GM10847 (cell line): ENCODE data around the gene FMN1.

Experiments used
- POLR2A ChIP-seq: IDR thresholded peaks from 2 replicates; pipeline ENCODE4 v1.6.1; 2011; ENCODE audit not compliant: insufficient read length; ENCODE audit errors: extremely low read depth

The FMN1 gene

DNA sequence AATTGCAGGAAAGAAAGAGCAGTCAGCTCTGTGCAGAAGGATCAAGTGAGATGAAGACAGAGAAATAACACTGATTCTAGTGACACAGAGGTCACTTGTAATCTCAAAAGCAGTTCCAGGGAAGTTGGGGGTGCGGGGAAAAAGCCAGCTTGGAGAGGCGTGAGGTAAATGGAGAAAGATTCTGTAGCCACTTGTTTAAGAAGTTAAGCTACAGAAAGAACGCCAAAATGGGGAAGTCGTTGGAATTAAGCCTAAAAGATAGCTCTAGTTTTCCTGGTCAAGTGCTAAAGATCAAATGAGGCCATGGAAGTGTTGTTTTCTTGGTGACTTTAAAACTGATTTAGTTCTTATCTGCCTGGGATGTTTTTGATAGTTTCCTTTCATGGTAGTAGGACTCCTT is 324.7 kb downstream of the FMN1 start:
- no peak for TF ChIP-seq POLR2A

- TF ChIP-seq POLR2A: no peak
Observed at GRCh38 chr15:32867313-32867626, 327.2 kb downstream of the FMN1 start.

GRCh38 chr15:32866454-32867312 is 327.8 kb downstream of the FMN1 start:
- no peak for TF ChIP-seq POLR2A

DNA sequence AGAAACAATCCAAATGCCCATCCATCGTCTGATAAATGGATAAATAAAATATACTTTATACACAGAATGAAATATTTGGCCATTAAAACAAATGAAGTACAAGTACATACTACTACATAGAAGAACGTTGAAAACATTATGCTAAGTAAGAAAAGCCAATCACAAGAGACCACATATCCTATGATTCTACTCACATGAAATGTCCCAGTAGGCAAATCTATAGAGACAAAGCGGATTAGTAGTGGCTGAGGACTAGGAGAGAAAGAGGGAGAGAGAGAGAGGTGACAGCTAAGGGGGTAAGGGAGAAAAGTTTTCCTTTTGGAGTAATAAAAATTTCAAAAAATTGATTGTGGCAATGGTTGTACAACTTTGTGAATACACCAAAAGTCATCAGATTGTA is 329.7 kb downstream of the FMN1 start:
- no peak for TF ChIP-seq POLR2A

DNA sequence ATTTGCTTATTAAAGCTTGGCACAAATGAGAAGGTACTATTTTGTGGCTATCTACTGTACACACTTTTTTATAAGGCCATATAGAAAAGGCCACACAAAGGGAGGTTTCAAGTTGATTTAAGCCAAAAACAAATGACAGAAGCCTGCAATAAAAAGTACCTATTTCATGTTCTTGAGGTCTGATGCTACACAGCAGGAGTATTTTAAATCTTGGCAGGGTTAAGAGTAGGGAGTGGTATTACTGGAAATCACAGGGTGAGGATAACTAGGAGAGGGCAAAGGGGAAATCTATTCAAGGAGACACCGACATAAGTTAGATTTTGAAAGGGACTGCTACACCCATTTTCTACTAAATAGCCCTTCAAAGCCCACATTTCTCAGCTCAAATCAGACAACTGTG is 330.5 kb downstream of the FMN1 start:
- no peak for TF ChIP-seq POLR2A

- no peak for TF ChIP-seq POLR2A
Observed at GRCh38 chr15:32861761-32862160, 332.8 kb downstream of the FMN1 start.

DNA sequence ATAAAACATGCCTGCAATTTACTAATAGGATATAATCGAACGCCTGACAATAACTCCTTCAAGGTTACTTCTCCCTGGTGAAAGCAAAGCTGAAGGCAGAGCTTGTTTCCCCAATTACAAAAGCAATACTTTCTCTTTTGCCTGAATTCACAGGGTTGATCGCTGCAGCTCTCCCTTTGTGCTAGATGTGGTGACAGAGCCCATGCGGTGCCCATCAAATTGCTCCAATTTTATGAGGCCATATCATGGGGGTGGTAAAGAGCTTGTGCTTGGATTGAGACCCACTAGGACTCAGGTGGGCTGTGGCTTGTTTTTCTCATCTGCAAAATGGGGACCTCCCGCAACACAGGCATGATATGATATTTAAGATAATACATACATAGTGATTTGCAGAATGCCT is 333.3 kb downstream of the FMN1 start:
- TF ChIP-seq POLR2A: no peak

DNA sequence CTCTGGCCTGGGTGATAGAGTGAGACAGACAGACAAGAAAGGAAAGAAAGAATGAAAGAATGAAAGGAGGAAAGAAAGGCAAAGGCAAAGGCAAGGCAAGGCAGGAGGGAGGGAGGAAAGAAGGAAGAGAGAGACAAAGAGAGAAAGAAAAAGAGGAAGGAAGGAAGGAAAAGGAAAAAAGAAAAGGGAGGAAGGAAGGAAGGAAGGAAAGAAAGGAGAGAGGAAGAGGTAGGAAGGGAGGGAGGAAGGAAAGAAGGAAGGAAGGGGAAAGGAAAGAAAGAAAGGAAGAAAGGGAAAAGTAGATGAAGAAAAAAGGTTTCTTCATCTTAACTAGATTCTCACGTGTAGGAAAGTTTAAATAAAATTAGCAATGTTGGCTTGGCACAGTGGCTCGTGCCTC is 334.5 kb downstream of the FMN1 start:
- TF ChIP-seq POLR2A: no peak

- TF ChIP-seq POLR2A: no peak
Observed at GRCh38 chr15:32859251-32859650, 335.3 kb downstream of the FMN1 start.

- no peak for TF ChIP-seq POLR2A
Observed at GRCh38 chr15:32857732-32858131, 336.8 kb downstream of the FMN1 start.

DNA sequence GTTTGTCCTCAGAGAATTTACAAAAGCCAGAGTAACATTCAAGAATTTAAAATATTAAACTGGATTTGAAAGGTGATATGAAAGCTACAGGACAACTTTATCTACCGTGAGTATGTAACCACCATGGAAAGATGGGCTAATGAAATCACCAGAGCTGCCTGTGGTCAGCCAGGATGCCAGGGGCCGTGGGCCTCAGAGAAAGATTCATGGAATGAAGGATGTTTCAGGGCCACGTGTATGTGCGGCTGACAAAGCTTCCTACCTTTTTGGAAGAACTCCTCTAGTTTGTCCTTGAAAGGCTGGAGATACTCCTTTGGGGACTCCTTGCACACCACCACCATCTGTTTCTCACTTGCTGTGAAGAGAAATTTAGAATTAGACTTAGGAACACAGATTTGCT is 337.8 kb downstream of the FMN1 start:
- no peak for TF ChIP-seq POLR2A

DNA sequence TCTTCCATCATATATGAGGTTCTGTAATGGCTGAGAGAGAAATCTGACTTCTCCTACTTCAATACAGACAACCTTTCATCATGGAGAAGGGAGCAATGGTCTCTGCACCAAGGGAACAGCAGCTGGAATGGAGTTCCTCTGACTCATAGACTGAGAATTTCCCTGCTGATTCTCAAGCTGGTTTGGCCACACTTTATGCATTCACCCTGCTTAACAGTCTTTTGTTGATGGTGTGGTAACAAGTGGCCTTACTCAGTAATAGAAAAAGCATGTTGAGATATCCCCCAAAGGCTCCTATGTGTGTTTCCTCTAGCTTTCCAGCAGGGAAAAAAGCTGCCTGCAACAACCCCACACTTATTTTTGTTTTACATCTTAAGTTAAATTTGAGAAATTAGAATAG is 338.6 kb downstream of the FMN1 start:
- no peak for TF ChIP-seq POLR2A

GRCh38 chr15:32853592-32853991 is 340.9 kb downstream of the FMN1 start:
- no peak for TF ChIP-seq POLR2A

DNA sequence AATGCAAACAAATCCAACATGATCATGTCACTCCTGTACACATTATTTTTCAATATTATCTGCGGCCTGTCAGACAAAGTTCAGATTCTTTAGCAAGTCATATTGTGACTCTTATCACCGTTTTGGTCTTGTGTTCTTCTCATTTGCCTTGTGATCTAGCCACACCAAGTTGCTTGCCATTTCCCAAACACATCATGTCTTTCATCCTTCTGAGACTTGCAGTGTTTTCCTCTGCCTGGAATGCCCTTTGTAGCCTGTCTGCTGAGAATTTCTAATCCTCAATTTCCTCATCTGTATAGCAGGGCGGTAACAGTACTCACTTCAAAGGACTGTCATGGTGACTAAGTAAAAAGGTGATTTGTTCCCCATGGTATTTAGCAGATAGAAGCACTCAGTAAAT is 341.7 kb downstream of the FMN1 start:
- no peak for TF ChIP-seq POLR2A

DNA sequence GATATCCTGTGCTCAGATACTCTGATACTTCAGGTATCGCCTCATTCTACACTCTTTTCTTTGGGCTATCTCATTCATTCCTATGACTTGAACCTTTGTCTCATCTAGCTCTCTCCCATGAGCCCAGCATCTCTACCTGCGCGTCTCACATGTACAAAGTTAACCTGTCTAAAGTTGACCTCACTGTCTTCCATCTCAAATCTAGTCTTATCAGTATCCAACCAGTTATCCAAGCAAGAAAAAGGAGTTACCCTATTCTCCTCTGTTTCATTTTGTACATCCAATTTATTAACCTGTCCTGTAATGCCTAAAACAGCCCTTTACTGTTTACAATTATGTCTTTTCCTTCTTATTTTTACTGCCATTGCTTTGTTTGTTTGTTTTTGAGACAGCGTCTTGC is 342.5 kb downstream of the FMN1 start:
- no peak for TF ChIP-seq POLR2A

DNA sequence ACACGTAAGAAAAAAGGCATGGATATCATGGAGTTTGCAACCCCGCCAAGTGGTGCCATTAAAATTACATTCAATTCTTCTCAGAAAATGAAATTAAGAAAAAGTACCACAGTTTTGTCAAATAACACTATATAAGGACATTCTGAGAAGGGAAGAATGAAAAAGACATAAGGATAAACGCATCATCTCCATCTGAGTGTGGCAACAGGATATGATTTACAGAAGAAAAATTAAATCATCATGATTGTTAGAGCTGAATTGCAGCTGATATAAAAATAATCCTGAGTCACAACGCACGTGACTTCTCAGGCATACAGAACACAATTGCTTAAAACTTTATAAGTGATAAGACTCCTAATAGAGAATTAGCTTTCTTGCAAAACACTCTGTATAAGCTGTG is 342.9 kb downstream of the FMN1 start:
- TF ChIP-seq POLR2A: no peak

- TF ChIP-seq POLR2A: no peak
Observed at GRCh38 chr15:32849769-32850668, 344.5 kb downstream of the FMN1 start.

- no peak for TF ChIP-seq POLR2A
Observed at GRCh38 chr15:32844118-32844711, 350.3 kb downstream of the FMN1 start.
